Fibroblast of skin of left quadriceps (primary cell): ENCODE results near the gene LMO2.
"Not testable (repeated sequence)": the region's sequence is repeated elsewhere in the genome, so short reads cannot be mapped to it uniquely, and the experiment has no call there.

ENCODE experiments used
- DNase-seq, 2 experiments: peaks; one replicate each; pipeline ENCODE4 v3.0.0-alpha.2; 2013; ENCODE audit warnings: low read depth in 2 of 2

The LMO2 gene

DNA sequence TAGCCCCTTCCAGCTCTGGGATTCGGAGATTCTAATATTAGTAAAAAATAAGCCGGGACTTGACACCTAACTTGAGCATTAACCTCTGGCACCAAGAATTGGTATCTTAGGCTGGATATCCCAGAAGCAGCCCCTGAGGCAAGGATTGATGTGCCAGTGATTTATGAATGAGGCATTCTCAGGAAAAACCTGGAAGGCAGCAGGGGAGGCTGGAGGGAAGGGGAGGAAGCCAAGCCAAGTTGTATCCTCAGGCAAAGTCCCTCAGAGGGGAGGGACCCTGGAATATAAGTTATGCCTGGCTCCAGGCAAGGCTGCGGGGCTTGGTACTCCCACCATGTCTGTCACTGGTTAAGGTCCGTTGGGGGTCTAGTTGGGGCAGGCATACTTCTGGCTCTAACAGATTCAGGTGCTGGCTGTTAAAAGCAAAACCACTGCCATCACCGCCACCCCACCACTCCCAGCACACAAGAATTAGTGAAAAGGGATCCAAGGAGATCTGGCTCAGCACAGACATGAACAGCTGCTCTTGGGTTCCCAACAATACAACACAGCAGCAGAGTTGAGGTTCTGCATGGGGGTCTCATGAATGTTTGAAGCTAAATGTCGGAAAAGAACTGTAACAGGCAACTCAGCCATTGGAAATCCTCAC is 29.8 kb downstream of the LMO2 start:
- no peak for DNase-seq

DNA sequence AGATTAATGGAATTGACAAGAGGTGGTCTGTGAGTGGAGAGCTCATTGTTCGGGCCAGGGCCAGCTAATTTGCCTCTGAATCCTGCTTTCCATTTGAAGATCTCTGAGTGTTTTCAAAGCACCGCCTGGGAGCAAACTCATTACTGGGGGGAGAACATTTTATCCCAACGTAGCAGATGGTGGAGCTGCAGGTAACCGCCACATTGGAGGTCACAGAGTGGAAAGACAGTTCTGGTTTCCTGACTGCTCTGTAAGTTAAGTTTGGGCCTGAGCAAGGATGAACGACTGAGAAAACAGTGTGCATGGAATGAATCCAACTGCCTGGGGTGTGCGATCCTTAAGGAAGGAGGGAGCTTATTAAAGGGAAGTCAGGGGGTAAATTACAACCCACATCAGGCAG is 30.5 kb downstream of the LMO2 start:
- no peak for DNase-seq

DNA sequence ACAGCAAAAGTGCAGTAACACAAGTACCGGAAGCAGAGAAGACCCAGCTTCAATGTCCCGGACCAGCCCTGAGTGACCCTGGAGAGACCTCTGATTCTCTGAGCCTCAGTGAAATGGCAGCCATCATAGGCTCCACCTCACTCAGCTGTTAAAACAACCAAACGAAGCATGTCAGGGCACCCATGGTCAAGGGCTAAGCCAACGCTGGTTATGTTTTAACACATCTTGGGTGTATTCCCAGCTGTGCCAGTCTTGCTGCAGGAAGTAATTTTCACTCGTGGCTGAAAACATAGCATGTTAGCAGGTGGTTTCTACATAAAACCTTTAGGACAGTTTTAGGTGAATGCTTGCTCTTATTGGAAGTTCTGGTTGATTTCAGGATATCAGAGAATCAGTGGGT is 30.9 kb downstream of the LMO2 start:
- DNase-seq = no peak

DNA sequence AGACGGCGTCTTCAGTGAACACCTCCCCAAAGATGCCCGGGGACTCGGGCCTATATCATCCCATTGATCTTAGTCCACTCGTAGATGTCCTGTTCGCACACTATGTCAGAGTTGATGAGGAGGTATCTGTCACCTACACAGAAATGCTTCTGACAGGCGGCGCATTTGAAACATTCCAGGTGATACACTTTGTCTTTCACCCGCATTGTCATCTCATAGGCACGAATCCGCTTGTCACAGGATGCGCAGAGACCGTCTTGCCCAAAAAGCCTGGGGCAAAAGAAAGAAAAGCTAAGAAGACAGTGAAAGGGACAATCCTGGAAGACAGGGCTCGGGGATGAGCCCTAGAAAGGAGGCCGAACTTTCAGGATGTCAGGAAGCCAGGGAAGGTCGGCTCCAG is 32.6 kb downstream of the LMO2 start:
- no peak for DNase-seq

DNA sequence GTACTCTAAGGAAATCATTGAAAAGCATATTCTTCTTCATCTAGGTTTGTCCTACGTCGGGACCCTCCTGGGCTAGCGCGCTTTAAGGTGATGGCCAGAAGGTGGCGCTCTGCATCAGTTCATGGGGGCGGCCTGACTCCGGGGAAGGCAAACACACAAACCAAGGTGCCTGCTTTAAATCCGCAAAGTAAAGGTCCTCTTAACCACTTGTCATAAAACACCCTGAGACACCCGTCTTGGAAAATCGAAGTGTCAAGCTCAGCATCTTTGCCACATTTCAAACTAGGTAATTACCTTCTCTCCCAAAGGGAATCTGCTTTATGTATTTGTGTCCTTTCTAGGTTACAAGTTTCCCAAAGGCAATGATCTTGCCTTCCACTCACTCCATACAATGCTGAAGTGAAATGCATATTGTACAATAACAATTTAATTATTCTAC is 33.9 kb downstream of the LMO2 start:
- DNase-seq = peak; percentile 23 to 24

DNA sequence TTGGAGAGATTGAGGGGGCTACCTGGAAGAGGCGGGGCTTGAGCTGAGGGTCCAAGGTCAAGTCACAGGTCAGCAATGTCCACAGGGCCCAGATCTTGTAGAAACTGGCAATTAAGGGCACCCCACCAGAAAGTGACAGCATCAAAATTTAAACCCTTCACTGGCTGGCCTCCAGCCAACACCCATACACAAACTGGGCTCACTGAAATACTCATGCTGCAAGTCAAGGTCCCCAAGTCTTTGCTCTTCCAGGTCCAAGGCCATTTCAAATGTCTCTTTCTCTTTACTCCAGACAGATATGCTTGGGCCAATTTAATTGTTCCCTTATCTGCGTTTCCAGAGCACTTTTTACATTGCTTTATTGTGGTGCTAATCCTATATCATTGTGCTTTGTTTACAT is 36.4 kb downstream of the LMO2 start:
- no peak for DNase-seq

DNA sequence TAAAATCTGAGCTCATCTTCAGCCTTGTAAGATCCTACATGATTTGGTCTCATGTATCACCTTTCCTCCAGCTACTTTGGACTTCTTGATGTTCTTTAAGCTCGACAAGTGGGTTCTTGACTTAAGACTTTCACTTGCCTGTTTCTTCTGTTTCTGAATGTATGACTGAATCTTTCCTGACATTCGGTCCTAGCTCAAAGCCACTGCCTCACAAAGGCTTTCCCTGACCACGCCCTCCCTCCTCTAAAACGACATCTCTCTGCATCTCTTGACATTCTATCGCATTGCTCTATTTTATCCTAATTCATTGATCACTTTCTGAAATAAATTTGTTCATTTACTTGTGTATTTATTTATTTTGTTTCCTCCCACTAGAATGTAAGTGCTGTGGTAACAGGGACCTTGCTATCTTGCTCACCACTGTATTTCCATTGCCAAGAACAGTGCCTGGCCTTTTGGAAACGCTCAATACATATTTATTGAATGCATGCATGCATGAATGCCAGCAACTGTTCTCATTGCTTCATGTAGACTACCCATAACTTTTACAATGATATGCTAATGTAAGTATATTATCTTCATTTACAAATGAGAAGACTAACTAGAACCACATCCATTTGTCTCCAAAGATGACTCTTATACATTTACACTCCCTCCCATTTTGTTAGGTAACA is 43.0 kb downstream of the LMO2 start:
- no peak for DNase-seq

DNA sequence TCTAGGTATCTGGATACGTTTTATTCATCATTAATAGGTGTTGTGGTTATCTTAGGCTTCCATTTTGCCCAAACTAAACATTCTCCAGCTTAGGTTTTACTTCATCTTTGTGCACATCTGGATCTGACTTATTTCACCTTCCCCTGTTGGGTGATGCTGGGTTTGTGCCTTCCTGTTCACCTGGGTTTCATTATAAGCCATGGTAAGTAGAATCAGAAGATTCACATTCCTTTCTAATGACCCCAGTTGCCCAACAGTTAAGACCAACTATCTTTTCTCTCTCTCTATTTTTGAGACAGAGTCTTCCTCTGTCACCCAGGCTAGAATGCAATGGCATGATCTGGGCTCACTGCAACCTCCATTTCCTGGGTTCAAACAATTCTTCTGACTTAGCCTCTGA is 44.6 kb downstream of the LMO2 start:
- peak; percentile 10 to 11 for DNase-seq

DNA sequence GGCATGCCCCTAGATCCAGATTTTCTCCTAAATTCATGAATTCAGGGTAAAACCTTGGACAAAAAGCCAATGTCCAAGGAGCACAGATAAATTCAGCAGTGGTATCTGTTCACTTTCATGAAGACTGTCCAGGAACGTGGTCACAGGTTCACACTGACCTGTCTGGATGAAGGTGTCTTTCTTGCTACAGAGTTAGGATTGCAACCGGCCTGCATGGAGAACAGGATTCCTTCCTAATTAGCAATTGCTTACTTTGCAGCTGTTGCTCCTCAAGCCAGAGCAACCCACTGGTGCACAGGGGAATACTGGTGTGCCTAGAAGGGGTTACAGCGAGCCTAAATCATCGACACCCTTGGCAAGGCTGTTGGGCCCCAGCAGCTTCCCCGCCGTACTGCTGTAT is 47.6 kb downstream of the LMO2 start:
- DNase-seq = no peak

DNA sequence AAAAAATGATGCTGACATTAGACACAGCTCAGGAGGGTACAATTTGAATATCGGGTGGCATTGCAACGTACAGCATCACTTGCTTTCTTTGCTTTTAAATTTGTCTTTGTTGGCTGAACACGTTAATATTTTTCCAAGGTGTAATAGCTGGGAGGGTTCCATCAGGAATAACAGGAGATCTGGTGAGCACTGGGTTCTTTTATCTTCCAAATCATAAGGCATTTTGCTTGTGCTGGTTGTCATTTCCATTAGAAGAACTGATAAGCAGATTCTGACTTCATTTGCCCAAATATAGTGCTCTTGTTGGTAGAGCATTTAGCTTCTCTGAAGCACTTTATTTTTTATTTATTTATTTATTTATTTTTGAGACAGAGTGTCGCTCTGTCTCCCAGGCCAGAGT is 48.9 kb downstream of the LMO2 start:
- no peak for DNase-seq

DNA sequence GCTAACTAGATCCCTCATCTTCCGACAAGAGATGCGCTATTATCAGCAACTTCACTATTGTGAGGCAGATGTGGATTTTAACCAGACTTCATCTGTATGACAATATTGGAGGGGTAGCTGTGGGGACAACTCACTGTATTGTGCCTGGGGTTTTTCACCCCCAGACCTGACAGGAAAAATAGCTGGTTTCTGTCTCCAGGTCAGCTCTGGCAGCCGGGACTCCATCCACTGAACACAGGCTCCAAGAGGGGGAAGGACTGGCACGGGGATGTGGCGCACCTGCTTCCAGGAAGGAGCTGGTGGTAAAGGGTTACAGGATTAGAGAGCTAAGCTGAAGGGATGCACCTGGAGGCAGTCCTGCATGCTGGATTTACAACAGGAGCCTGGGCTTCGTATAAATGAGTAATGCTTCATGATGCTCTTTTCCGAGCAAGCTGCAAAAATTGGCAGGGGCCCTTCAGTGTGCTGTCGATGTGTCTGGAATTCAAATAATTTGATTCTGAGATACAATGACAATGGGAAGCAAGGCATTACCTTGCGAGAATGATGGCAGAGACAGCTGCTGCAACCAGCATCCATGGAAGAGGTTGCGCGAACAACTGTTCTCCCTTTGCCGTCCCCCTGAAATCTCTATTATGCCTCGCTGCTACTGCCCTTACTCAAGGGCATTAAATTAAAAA is 49.5 kb downstream of the LMO2 start:
- no peak for DNase-seq

DNA sequence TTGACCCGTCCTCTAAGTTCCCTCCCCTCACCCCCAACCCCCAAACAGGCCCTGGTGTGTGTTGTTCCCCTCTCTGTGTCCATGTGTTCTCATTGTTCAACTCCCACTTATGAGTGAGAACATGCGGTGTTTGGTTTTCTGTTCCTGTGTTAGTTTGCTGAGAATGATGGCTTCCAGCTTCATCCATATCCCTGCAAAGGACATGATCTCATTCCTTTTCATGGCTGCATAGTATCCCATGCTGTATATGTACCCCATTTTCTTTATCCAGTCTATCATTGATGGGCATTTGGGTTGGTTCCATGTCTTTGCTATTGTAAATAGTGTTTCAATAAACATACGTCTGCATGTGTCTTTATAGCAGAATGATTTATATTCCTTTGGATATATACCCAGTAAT is 53.6 kb downstream of the LMO2 start:
- not testable (repeated sequence) for DNase-seq

DNA sequence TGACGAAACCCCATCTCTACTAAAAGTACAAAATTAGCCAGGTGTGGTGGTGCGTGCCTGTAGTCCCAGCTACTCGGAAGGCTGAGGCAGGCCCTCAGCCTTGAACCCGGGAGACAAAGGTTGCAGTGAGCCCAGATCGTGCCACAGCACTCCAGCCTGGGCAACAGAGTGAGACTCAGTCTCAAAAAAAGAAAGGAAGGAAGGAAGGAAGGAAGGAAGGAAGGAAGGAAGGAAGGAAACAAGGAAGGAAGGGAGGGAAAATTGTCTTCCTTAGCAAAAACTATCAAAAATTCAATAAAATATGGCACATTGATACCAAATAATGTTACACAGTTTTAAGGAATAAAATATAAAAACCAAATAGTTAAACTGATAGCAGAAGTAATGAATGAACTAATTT is 54.5 kb downstream of the LMO2 start:
- not testable (repeated sequence) for DNase-seq

DNA sequence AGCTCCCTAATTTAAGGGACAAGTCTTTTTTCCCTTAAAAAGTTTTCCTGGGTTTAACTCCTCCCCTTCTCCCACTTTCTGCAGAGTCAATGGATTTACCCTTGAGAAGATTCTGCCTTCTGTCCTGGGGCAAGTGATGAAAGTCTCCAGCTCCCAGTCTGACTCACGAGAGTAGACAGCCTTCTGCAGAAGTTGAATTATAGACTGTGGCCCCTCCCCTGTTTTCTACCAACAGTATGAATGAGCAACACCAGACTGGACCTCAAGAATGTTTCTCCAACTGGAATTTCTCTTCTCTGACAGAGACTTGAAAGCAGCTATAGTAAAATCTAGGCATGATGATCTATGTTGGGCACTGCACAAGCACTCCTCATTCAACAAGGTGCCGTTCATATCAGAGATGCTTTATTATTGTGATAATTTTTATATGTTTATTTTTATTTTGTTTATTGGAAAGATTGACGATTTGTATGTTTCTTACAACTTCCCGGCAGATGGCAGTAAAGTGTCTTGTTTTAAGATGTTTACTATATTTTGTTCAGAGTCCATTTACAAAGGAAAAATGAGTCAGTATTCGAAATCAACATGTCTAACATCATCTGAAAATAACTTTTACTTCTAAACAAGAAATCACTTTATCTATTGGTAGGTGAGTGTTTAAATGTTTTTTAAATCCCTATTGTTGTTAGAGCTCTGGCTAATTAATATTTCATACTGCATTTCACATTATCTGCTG is 56.6 kb downstream of the LMO2 start:
- peak; percentile 69 to 71 for DNase-seq

DNA sequence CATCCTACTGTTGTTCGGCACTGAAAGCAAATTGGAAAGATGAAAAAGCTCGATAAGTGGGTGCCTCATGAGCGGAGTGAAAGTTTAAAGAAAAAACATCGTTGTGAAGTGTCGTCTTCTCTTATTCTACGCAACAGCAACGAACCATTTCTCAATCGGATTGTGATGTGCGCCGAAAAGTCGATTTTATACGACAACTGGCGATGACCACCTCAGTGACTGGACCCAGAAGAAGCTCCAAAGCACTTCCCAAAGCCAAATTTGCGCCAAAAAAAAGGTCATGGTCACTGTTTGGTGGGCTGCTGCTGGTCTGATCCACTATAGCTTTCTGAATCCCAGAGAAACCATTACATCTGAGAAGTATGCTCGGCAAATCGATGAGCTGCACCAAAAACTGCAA is 59.2 kb downstream of the LMO2 start:
- DNase-seq = no peak

DNA sequence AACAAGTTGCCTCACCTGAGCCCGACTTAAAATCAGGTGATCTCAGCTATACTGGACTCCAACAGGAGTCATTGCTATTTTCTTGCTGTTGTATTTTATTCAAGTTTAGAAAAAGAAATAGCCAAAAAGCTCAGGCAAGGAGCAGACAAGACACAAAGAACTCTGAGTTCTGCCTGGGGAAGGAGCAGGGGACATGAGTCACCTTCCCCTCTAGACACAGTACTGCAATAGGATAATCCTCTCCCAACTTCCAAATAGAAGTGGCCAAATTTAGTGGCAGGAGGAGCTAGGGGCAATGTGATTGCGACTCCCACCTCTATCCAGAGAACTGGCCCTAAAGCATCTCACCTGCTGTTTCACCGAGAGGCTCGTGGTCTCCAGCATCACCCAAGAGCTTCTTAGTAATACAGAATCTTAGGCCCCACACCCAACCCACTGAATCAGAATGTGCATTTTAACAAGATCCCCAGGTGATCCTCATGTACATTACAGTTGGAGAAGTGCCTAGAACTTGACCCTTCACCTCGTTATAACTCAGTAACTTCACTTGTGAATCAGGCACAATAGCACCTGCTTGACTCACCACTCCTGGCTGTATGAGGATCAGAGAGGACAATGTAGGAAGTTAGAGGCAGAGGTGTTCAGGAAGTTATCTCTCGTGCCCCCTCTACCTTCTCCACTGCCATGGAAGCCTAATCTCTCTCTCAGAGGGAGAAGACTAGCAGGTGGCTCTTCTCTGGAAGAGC is 60.8 kb downstream of the LMO2 start:
- no peak for DNase-seq

DNA sequence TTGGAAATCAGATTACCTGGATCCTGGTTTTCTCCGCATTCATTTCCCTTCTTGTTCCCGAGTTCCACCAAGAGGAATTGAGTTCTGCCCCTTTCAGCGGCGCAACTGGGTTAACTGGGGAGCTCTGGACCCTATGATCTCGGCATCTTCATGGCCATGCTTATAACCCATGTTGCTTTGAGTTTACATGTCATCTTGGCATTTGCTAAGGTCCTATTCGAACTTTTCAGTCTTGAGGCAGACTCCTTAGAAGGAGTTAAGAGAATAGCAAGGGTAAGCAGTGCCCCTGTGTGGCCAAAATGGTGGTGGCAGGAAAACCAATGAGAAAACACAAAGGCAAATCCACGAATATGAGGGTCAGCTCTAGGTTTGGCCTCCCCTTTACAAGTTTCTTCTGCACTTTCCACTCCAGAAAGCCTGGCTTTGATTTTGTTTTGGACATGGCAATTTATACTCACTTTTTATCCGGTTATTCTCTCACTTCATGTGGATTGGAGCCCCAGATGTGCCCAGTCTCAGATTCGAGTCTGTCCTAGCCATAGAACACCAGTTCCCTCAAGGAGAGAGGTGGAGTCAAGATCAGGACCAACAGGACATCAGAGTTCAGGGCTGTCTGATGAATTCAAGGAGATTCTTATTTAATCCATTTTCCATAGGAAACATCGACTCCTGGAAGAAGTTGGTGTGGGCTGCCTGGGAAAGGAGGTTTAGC is 62.3 kb downstream of the LMO2 start:
- peak; percentile 54 to 59 for DNase-seq

DNA sequence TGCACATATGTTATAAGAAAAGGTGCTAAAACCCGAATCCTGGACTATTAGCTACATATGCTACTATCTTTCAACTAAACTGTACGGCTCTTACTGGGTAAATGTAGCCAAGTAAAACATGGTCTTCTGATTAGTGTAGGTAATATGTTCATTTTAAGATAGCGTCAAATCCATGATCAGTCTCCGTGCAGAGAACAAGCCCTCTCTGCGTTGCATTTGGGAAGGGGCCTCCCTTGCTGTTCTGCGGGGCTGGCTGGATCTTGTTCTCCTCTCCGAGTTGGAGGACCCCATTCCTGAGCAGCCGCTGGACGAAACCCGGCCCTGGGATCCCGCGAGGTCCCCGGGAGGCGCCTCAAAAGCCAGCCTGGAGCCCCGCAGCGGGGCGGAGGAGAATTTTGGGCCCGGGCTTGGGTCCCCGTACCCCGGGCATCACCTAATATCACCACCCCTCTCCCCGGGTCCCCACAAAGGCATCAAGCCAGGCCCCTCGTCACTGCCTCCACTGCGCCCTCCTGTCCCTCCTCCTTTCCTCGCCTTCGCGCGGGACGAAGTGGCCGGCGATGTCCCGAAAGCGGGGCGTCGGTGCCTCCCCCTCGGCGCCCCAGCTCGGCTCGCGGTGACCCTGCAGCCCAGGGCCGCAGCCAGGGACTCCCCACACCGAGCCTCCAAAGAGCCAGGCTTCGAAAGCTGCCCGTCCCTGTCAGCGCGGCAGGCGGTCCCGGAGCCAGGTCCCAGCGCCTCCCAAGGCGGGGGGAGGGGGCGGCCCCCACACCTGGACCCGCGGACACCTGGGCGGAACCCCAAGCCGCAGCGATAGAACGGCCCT is 63.1 kb downstream of the LMO2 start:
- DNase-seq = no peak

DNA sequence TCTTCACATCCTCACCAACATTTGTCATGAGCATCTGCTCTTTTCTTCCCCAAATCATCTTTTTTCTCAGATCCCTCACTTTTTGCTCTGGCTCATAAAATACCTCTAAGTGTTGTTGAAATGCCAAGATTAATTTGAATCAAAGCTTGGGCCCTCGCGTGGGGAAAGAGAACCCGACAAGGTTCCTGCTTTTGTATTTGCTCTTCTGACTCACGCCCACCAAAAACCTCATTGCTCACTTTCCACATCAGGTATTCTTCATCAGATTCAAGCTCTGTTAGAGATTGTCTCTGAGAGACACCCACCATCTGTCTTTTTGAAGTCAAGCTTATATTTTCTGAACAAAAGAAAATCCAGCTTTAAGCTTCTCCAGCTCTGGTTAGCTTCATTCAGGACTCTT is 64.7 kb downstream of the LMO2 start:
- DNase-seq = no peak

DNA sequence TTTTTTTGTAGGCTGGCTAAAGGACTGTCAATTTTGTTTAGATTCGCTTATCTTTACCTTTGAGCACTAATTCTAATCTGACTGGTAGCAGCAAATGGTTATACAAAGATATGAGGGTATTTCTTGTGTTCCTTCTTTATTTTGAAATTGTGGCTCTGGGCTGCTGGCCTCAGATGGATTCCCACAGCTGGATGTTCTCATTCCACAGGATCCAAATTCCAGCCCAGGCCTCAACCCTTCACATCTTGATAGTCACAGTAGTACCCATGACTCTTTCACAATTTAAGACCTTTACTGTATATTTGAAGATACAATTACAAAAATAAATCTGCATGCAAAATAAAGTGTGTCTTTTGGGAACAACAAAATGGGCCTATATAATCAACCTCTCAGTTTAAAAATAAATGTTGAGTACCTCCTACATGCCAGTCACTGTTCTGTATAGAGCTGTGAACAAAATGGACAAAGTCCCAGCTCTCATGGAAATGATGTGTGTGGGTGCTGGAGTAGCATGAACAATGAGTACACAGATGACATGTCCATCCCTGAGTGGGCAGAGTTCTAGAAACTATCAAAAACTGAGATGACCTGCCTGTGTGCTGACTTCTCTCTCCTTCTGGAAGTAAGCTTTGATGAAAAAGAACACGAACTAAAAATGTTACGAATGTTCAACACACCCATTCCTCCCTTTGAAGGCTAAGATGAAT is 65.9 kb downstream of the LMO2 start:
- DNase-seq = no peak
